WERI-Rb-1 (cell line): ENCODE results near the gene CYP19A1.

ENCODE experiments used
- DNase-seq: peaks from one replicate; pipeline ENCODE4 v3.0.0-alpha.2; 2020
- H3K27ac ChIP-seq: fragments of 250-450 bp; sonication (Bioruptor Pico); 2 replicates; pipeline ENCODE4 v1.5.1; 2020; ENCODE audit warnings: mild to moderate bottlenecking, moderate library complexity
- H3K27me3 ChIP-seq: fragments of 250-450 bp; sonication (Bioruptor Pico); 2 replicates; pipeline ENCODE4 v1.5.1; 2021; ENCODE audit warnings: mild to moderate bottlenecking, low read depth, moderate library complexity; ENCODE audit not compliant: insufficient read depth, severe bottlenecking
- H3K36me3 ChIP-seq: fragments of 250-450 bp; sonication (Bioruptor Pico); 2 replicates; pipeline ENCODE4 v1.5.1; 2020; ENCODE audit warnings: mild to moderate bottlenecking, moderate library complexity
- H3K4me3 ChIP-seq: 2 replicates; pipeline ENCODE4 v1.5.1; 2011; ENCODE audit warnings: low read depth, mild to moderate bottlenecking, control low read depth, low read length
- H3K9me3 ChIP-seq: fragments of 250-450 bp; sonication (Bioruptor Pico); 2 replicates; pipeline ENCODE4 v1.5.1; 2021; ENCODE audit warnings: mild to moderate bottlenecking, moderate library complexity; ENCODE audit not compliant: severe bottlenecking
- CTCF ChIP-seq: IDR thresholded peaks from 2 replicates; pipeline ENCODE4 v1.5.1; 2011; ENCODE audit warnings: low read depth, mild to moderate bottlenecking, control low read depth, inconsistent platforms, low read length

Gene CYP19A1

GRCh38 chr15:51212239-51212638, 126.2 kb downstream of the CYP19A1 start:
- no peak overlapping the region for H3K27ac ChIP-seq
- no peaks in the 10 kb centered on the region for H3K36me3 ChIP-seq
- H3K27me3 ChIP-seq: no peaks in the 10 kb centered on the region
- no peaks in the 10 kb centered on the region for H3K9me3 ChIP-seq
- H3K4me3 ChIP-seq: no peak overlapping the region
- no peak for DNase-seq
- no peak for TF ChIP-seq CTCF

GRCh38 chr15:51205050-51205975, 133.1 kb downstream of the CYP19A1 start:
- no peaks in the 10 kb centered on the region for H3K27me3 ChIP-seq
- H3K27ac ChIP-seq: no peak overlapping the region
- no peak for TF ChIP-seq CTCF
- no peak for DNase-seq
- no peaks in the 10 kb centered on the region for H3K9me3 ChIP-seq
- H3K36me3 ChIP-seq: no peaks in the 10 kb centered on the region
- no peak overlapping the region for H3K4me3 ChIP-seq

- no peak overlapping the region for H3K27ac ChIP-seq
- H3K9me3 ChIP-seq: no peaks in the 10 kb centered on the region
- H3K36me3 ChIP-seq: no peaks in the 10 kb centered on the region
- DNase-seq: no peak
- H3K4me3 ChIP-seq: no peak overlapping the region
- TF ChIP-seq CTCF: no peak
- no peaks in the 10 kb centered on the region for H3K27me3 ChIP-seq
Observed at GRCh38 chr15:51203797-51204196, 134.6 kb downstream of the CYP19A1 start.

GRCh38 chr15:51202783-51203182, 135.6 kb downstream of the CYP19A1 start:
- Histone ChIP-seq H3K27ac (no peak overlapping the region), H3K27me3 (no peaks in the 10 kb centered on the region), H3K4me3 (no peak overlapping the region), H3K9me3 (no peaks in the 10 kb centered on the region), H3K36me3 (no peaks in the 10 kb centered on the region)
- TF ChIP-seq CTCF: no peak
- DNase-seq: no peak

- no peak for DNase-seq
- Histone ChIP-seq H3K4me3 (no peak overlapping the region), H3K27me3 (no peaks in the 10 kb centered on the region), H3K9me3 (no peaks in the 10 kb centered on the region), H3K36me3 (no peaks in the 10 kb centered on the region), H3K27ac (no peak overlapping the region)
- no peak for TF ChIP-seq CTCF
Observed at GRCh38 chr15:51201581-51201980, 136.8 kb downstream of the CYP19A1 start.
